ENCODE data around the gene STK4. TPM values are rescaled to one million over a fixed set of nuclear protein-coding genes. Genes with fewer than 3 reads are reported as not detected.
"Not testable (repeated sequence)": the region's sequence is repeated elsewhere in the genome, so short reads cannot be mapped to it uniquely, and the experiment has no call there.

STK4 gene
- total RNA-seq, 2 experiments from 2014 or later = 110 to 116 TPM

DNA sequence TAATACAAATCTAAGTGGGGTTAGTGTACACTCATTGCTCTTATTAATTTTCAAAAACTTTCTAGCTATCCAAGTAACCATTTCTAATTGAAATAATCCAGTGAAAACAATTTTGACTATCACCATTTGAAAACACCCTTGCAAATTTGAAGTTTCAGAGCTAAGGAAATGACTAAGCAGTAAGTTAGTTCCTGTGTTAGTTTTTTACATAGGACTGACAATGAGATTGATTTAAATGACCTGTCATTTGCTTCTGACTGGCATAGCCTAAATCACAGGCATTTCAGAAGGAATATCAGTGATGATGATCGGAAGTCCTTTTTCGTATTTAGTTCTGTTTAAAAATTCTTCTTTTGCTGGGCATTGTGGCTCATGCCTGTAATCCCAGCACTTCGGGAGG lies 27.0 kb downstream of the STK4 start:
- no peak for DNase-seq
- CTCF ChIA-PET = no interaction called here
- peaks cover 46% of the 10 kb centered on the region for H3K36me3 Mint-ChIP-seq (ENCODE audit: low read depth)
- H3K27me3 Mint-ChIP-seq (ENCODE audit: low read depth) = no peaks in the 10 kb centered on the region
- peaks cover 78% of the 10 kb centered on the region for H3K4me1 Mint-ChIP-seq (ENCODE audit: low read depth)
- intact Hi-C loops (cut with micrococcal nuclease) = no loop called here
- peak overlapping the region; percentile 68 for H3K27ac Mint-ChIP-seq
- no peak overlapping the region for H3K4me3 Mint-ChIP-seq
- H3K9me3 Mint-ChIP-seq = no peaks in the 10 kb centered on the region

DNA sequence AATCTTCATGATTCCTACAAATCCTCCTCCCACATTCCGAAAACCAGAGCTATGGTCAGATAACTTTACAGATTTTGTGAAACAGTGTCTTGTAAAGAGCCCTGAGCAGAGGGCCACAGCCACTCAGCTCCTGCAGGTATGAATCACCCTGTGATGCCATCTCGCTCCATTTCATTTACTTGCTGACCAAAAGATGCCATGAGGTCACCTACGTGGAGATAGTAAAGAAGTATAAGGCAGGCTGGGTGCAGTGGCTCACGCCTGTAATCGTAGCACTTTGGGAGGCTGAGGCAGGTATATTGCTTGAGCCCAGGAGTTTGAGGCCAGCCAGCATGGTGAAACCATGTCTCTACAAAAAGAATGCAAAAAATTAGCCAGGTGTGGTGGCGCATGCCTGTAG lies 30.9 kb downstream of the STK4 start:
- no peak for DNase-seq
- Mint-ChIP-seq H3K4me1 (ENCODE audit: low read depth) (peaks cover 66% of the 10 kb centered on the region), H3K27me3 (ENCODE audit: low read depth) (no peaks in the 10 kb centered on the region), H3K27ac (peak overlapping the region; percentile 6), H3K4me3 (no peak overlapping the region), H3K36me3 (ENCODE audit: low read depth) (peaks cover 61% of the 10 kb centered on the region), H3K9me3 (no peaks in the 10 kb centered on the region)
- intact Hi-C loops (cut with micrococcal nuclease) = no loop called here
- CTCF ChIA-PET = interaction anchor here (0.8 to 1.3 kb wide), 2 partner anchors 15 to 100 kb away, joined by 3 to 4 read pairs; no protein-coding TSS in a partner anchor

DNA sequence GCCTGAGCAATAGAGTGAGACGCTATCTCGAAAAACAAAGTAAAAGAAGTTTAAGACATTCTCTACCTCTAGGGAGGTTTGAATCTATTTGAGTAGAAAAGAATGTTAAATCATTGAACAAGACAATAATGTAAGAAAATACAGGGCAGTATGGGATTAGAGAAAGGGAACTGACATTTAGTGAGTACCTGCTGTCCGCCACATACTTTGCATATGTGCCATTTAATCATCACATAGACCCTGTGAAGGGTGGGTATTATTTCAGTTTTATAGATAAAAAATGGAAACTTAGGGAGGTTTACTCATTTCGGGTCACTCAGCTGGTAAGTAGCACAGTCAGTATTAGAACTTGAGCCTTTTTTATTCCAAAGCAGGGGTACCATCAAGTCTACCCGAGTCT lies 31.4 kb downstream of the STK4 start:
- Mint-ChIP-seq H3K4me1 (ENCODE audit: low read depth) (peaks cover 63% of the 10 kb centered on the region), H3K27me3 (ENCODE audit: low read depth) (no peaks in the 10 kb centered on the region), H3K36me3 (ENCODE audit: low read depth) (peaks cover 63% of the 10 kb centered on the region), H3K4me3 (no peak overlapping the region), H3K27ac (peak overlapping the region; percentile 6), H3K9me3 (no peaks in the 10 kb centered on the region)
- CTCF ChIA-PET = interaction anchor here (1.3 kb wide), 1 partner anchor 15 kb away, joined by 4 read pairs; no protein-coding TSS in a partner anchor
- intact Hi-C loops (cut with micrococcal nuclease) = no loop called here
- DNase-seq = no peak

DNA sequence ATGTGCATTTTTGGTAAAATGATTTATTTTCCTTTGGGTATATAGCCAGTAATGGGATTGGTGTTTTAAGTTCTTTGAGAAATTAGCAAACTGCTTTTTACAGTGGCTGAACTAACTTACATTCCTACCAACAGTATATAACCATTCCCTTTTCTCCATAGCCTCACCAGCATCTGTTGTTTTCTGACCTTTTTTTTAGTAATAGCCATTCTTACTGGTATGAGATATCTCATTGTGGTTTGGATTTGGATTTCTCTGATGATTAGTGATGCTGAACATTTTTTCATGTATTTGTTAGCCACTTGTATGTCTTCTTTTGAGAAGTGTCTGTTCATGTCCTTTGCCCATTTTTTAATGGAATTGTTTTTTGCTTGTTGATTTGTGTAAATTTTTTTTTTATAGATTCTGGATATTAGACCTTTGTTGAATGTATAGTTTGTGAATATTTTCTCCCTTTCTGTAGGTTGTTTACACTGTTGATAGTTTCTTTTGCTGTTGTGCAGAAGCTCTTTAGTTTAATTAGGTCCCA lies 42.3 kb downstream of the STK4 start:
- Mint-ChIP-seq H3K27ac (no peak overlapping the region), H3K4me3 (no peak overlapping the region), H3K9me3 (no peaks in the 10 kb centered on the region), H3K36me3 (ENCODE audit: low read depth) (peaks cover 30% of the 10 kb centered on the region), H3K27me3 (ENCODE audit: low read depth) (no peaks in the 10 kb centered on the region), H3K4me1 (ENCODE audit: low read depth) (peaks cover 44% of the 10 kb centered on the region)
- CTCF ChIA-PET = no interaction called here
- intact Hi-C loops (cut with micrococcal nuclease) = no loop called here
- no peak for DNase-seq

DNA sequence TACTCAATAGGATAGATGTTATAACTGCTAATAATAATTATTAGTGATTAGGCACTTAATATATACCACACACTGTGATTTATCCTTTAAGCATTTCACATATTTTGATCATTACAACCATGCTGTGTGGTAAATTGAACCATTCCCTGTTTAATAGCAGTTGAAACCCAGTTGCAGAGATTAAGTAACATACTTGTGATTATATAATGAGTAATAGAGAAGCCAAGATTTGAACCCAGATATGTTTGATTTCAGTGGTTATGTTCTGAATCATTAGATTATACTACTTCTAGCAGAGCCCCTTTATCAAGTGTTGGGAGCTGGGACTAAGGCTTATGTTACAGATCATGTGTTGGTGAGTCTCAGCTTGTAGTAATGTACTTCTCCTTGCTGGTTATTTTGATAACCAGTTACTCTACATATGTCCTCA lies 44.1 kb downstream of the STK4 start:
- no peak overlapping the region for H3K27ac Mint-ChIP-seq
- no peak overlapping the region for H3K4me3 Mint-ChIP-seq
- peaks cover 24% of the 10 kb centered on the region for H3K36me3 Mint-ChIP-seq (ENCODE audit: low read depth)
- H3K27me3 Mint-ChIP-seq (ENCODE audit: low read depth) = no peaks in the 10 kb centered on the region
- no peaks in the 10 kb centered on the region for H3K9me3 Mint-ChIP-seq
- no peak for DNase-seq
- intact Hi-C loops (cut with micrococcal nuclease) = loop anchor here (2.0 to 5.0 kb wide), 2 partner anchors 34 to 282 kb away; no protein-coding TSS in a partner anchor
- CTCF ChIA-PET = interaction anchor here (0.6 to 2.8 kb wide), 17 partner anchors 10 to 128 kb away, joined by 3 to 19 read pairs (median 4); no protein-coding TSS in a partner anchor
- H3K4me1 Mint-ChIP-seq (ENCODE audit: low read depth) = peaks cover 43% of the 10 kb centered on the region

DNA sequence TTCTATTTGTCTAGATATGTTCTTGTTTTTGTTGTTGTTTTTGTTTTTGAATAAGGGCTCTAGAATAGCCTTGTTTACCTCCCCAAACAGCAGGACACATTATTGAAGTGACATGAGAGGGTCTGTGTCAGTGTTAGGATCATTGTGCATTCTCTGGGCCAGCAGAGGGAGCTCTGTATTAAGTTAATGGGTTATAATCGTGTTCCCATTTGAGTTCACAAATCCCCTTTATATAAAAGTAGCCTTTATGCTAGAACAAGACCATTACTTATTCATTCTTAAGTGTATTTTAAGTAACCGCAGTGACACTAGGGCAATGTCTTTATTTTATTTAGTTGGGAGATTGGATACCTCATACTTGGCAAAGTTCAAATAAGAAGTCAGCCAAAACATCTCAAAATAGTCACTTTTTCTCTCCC lies 44.8 kb downstream of the STK4 start:
- no peaks in the 10 kb centered on the region for H3K27me3 Mint-ChIP-seq (ENCODE audit: low read depth)
- CTCF ChIA-PET = interaction anchor here (0.6 to 2.8 kb wide), 21 partner anchors 10 to 295 kb away, joined by 3 to 19 read pairs (median 4); no protein-coding TSS in a partner anchor
- H3K9me3 Mint-ChIP-seq = no peaks in the 10 kb centered on the region
- H3K36me3 Mint-ChIP-seq (ENCODE audit: low read depth) = peaks cover 24% of the 10 kb centered on the region
- intact Hi-C loops (cut with micrococcal nuclease) = loop anchor here (1.0 to 5.0 kb wide), 3 partner anchors 34 to 281 kb away; no protein-coding TSS in a partner anchor
- DNase-seq = peak; percentile 75
- peaks cover 47% of the 10 kb centered on the region for H3K4me1 Mint-ChIP-seq (ENCODE audit: low read depth)
- no peak overlapping the region for H3K4me3 Mint-ChIP-seq
- no peak overlapping the region for H3K27ac Mint-ChIP-seq

DNA sequence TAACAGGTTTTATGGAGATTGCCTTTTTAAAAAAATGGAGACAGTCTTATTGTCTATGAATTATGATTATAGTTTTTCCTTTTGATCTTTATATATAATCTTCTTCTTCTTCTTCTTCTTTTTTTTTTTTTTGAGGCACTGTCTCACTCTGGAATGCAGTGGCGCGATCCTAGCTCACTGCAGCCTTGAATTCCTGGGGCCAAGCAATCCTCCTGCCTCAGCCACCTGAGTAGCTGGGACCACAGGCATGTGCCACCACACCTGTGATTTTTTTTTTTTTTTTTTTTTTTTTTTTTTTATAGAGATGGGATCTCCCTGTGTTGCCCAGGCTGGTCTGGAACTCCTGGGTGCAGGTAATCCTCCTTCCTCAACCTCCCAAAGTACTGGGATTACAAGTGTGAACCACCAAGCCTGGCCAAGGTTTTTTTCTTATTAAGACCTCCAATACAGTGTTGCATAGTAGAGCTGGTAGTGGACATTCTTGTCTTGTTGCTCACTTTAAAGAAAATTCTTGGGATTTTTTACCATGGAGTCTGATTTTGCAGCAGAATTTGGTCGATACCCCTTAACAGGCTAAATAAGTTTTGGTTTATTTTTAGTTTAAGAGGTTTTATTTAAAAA lies 46.5 kb downstream of the STK4 start:
- H3K9me3 Mint-ChIP-seq = no peaks in the 10 kb centered on the region
- peaks cover 21% of the 10 kb centered on the region for H3K36me3 Mint-ChIP-seq (ENCODE audit: low read depth)
- H3K4me3 Mint-ChIP-seq = no peak overlapping the region
- peaks cover 52% of the 10 kb centered on the region for H3K4me1 Mint-ChIP-seq (ENCODE audit: low read depth)
- no peak for DNase-seq
- H3K27me3 Mint-ChIP-seq (ENCODE audit: low read depth) = no peaks in the 10 kb centered on the region
- CTCF ChIA-PET = interaction anchor here (0.6 to 2.8 kb wide), 11 partner anchors 8 to 503 kb away, joined by 3 to 23 read pairs (median 4); no protein-coding TSS in a partner anchor
- no peak overlapping the region for H3K27ac Mint-ChIP-seq
- intact Hi-C loops (cut with micrococcal nuclease) = loop anchor here (5.0 kb wide), 1 partner anchor 280 kb away; no protein-coding TSS in a partner anchor

DNA sequence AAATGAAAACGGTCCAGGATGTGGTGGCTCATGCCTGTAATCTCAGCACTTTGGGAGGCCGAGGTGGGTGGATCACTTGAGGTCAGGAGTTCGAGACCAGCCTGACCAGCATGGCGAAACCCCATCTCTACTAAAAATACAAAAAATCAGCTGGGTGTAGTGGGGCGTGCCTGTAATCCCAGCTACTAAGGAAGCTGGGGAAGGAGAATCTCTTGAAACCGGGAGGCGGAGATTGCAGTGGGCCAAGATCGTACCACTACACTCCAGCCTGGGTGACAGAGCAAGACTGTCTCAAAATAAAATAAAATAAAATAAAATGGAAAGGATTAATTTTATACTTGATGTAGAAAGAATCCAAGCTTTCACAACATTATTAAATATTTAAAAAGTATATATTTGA lies 47.8 kb downstream of the STK4 start:
- not testable (repeated sequence) for H3K9me3 Mint-ChIP-seq; H3K4me3 Mint-ChIP-seq; DNase-seq; H3K27me3 Mint-ChIP-seq (ENCODE audit: low read depth)
- CTCF ChIA-PET = interaction anchor here (0.6 to 2.5 kb wide), 6 partner anchors 9 to 287 kb away, joined by 3 to 23 read pairs (median 3); no protein-coding TSS in a partner anchor
- intact Hi-C loops (cut with micrococcal nuclease) = loop anchor here (2.0 to 5.0 kb wide), 3 partner anchors 15 to 278 kb away; no protein-coding TSS in a partner anchor
- H3K27ac Mint-ChIP-seq = peak overlapping the region; percentile 17
- peaks cover 55% of the 10 kb centered on the region for H3K4me1 Mint-ChIP-seq (ENCODE audit: low read depth)
- peaks cover 21% of the 10 kb centered on the region for H3K36me3 Mint-ChIP-seq (ENCODE audit: low read depth)

DNA sequence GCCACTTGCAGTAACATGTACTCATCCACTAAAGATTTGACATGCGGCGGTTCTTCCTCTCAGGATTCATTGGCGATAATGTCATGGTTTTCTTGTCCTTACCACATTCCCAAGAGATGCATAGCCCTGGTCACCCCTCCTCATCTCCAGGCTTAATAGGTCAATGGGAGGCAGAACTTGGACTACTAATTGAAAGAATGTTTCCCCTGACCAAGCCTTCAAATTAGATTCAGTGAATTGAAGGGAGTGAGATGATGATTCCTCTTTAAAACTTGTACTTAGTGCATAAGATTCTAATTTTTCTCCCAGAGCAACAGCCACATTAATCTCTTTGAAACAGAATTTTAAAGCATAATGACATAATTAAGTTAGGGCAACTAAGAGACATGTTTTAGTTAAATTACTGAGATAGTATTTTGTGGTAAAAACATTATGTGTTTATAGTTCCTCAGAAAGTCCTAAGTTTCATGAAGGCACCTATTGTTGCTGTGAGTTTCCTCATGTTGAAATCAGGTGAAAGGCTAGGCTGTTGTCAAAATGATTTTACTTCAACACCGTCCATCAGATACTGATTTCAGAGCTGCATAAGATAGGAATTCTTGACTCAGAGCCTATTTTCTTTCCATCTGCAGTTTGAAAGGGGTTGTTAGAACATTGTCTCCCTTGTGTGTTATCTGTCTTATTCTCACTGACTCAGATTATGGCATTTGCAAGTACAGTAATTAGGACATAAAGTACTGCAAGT lies 48.5 kb downstream of the STK4 start:
- H3K4me1 Mint-ChIP-seq (ENCODE audit: low read depth) = peaks cover 55% of the 10 kb centered on the region
- H3K27me3 Mint-ChIP-seq (ENCODE audit: low read depth) = no peaks in the 10 kb centered on the region
- no peaks in the 10 kb centered on the region for H3K9me3 Mint-ChIP-seq
- H3K27ac Mint-ChIP-seq = peak overlapping the region; percentile 61
- DNase-seq = no peak
- H3K4me3 Mint-ChIP-seq = no peak overlapping the region
- CTCF ChIA-PET = interaction anchor here (0.7 to 2.5 kb wide), 6 partner anchors 8 to 279 kb away, joined by 3 to 23 read pairs (median 3); no protein-coding TSS in a partner anchor
- intact Hi-C loops (cut with micrococcal nuclease) = loop anchor here (2.0 to 5.0 kb wide), 3 partner anchors 14 to 277 kb away; no protein-coding TSS in a partner anchor
- peaks cover 21% of the 10 kb centered on the region for H3K36me3 Mint-ChIP-seq (ENCODE audit: low read depth)

DNA sequence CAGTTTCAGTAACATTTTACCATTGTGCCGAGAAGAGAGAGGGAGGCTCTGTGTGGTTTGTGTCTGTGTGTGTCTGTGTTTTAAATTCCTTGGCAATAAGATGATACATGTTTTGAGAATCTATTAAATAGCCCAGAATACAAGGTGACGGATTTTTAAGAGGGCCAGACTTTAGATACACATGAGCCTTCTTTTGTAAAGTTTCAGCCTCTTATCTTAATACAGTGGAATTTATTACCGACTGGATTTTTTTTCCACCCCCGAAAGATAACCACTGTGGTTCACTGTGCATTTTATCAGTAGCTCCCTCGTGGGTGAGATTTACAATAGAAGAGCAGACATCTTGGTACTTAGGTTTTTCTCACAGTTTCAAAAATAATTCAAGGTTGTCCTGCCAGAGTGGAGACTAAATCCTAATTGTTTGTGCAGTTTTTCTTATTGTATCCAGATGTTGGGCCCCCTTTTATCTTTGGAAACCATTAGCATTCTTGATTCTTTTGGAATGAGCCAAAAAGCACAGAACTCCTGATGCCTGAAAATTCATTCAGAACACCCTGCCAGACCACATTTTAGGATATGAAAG lies 49.9 kb downstream of the STK4 start:
- Mint-ChIP-seq H3K4me1 (ENCODE audit: low read depth) (peaks cover 54% of the 10 kb centered on the region), H3K27ac (peak overlapping the region; percentile 11), H3K36me3 (ENCODE audit: low read depth) (peaks cover 26% of the 10 kb centered on the region), H3K4me3 (no peak overlapping the region), H3K9me3 (no peaks in the 10 kb centered on the region), H3K27me3 (ENCODE audit: low read depth) (no peaks in the 10 kb centered on the region)
- CTCF ChIA-PET = interaction anchor here (1.1 to 1.4 kb wide), 2 partner anchors 28 to 80 kb away, joined by 3 read pairs; no protein-coding TSS in a partner anchor
- DNase-seq = no peak
- intact Hi-C loops (cut with micrococcal nuclease) = no loop called here

DNA sequence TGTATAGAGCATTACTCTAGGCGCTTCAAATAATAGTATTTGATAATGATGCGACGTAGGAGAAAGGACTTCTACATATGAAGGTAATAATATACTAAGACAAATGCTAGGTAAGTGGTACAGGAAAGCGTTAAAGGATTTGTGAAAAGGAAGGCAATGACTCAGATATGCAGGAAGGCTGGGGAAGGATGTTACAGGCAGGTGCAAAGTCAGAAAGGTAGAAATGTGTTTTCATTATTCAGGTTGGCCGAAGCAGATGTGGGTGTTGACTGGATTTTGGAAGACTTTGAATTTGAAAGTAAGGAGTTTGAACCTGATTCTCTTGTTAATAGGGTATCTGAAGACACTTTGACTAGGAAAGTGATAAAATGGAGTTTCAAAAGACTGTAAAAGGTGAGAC lies 51.0 kb downstream of the STK4 start:
- CTCF ChIA-PET = interaction anchor here (0.8 to 1.5 kb wide), 3 partner anchors 10 to 79 kb away, joined by 3 to 4 read pairs (median 3); no protein-coding TSS in a partner anchor
- H3K4me3 Mint-ChIP-seq = no peak overlapping the region
- peaks cover 25% of the 10 kb centered on the region for H3K36me3 Mint-ChIP-seq (ENCODE audit: low read depth)
- intact Hi-C loops (cut with micrococcal nuclease) = no loop called here
- no peaks in the 10 kb centered on the region for H3K9me3 Mint-ChIP-seq
- DNase-seq = no peak
- H3K27me3 Mint-ChIP-seq (ENCODE audit: low read depth) = no peaks in the 10 kb centered on the region
- H3K27ac Mint-ChIP-seq = peak overlapping the region; percentile 44
- peaks cover 55% of the 10 kb centered on the region for H3K4me1 Mint-ChIP-seq (ENCODE audit: low read depth)

Data from activated naive CD4-positive, alpha-beta T cell treated with anti-CD3 and anti-CD28 coated beads for 36 hours (primary cell).